ENCODE data around the gene VIP. TPM values are rescaled to one million over a fixed set of nuclear protein-coding genes. Genes with fewer than 3 reads are reported as not detected.

The VIP gene
- total RNA-seq, 1 donor from 2014 or later: 1.7 TPM

GRCh38 chr6:152804150-152804549, 53.6 kb downstream of the VIP start:
- Mint-ChIP-seq H3K4me1 (ENCODE audit: unreplicated experiment) (peaks cover 3% of the 10 kb centered on the region), H3K36me3 (ENCODE audit: low read depth, unreplicated experiment) (no peaks in the 10 kb centered on the region), H3K27ac (ENCODE audit: unreplicated experiment) (no peak overlapping the region), H3K27me3 (ENCODE audit: unreplicated experiment) (peaks cover 1% of the 10 kb centered on the region), H3K4me3 (ENCODE audit: unreplicated experiment) (no peak overlapping the region), H3K9me3 (ENCODE audit: unreplicated experiment) (no peaks in the 10 kb centered on the region)
- TF ChIP-seq, protein P1, sequence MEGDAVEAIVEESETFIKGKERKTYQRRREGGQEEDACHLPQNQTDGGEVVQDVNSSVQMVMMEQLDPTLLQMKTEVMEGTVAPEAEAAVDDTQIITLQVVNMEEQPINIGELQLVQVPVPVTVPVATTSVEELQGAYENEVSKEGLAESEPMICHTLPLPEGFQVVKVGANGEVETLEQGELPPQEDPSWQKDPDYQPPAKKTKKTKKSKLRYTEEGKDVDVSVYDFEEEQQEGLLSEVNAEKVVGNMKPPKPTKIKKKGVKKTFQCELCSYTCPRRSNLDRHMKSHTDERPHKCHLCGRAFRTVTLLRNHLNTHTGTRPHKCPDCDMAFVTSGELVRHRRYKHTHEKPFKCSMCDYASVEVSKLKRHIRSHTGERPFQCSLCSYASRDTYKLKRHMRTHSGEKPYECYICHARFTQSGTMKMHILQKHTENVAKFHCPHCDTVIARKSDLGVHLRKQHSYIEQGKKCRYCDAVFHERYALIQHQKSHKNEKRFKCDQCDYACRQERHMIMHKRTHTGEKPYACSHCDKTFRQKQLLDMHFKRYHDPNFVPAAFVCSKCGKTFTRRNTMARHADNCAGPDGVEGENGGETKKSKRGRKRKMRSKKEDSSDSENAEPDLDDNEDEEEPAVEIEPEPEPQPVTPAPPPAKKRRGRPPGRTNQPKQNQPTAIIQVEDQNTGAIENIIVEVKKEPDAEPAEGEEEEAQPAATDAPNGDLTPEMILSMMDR (IDR thresholded peaks at IDR 0.05; ENCODE audit: unreplicated experiment): no peak
- no peak for DNase-seq (ENCODE audit: low spot score)

Other genes starting within 250 kb of the VIP start
- 12.7 TPM for gene SYNE1, start 113.4 kb upstream of the VIP start, total RNA-seq (ENCODE audit: unreplicated experiment)
- gene MYCT1, start 52.9 kb upstream of the VIP start, total RNA-seq (ENCODE audit: unreplicated experiment): 178 TPM
- 9.4 TPM for gene FBXO5, start 232.2 kb downstream of the VIP start, total RNA-seq (ENCODE audit: unreplicated experiment)

Data from endothelial cell (in vitro differentiated cells).